Esophagus squamous epithelium (tissue), 4 donors: Measurements from ENCODE around the gene ZC3H18.

Experiments used
- POLR2A ChIP-seq, 4 donors: fragments of 450-650 bp; IDR thresholded peaks; one replicate each; pipeline ENCODE4 v1.6.1; 2017; ENCODE audit warnings: antibody characterized with exemption in 4 of 4, mild to moderate bottlenecking in 4 of 4, moderate library complexity in 3 of 4
- TF ChIP-seq, protein P1 (sequence below), 6 experiments: fragments of 450-650 bp in 4 of 6; fragments of 200-600 bp in 2 of 6; sonication (generic) in 2 of 6; IDR thresholded peaks; one replicate each; pipeline ENCODE4 v1.5.1; 2016 to 2019; ENCODE audit warnings: antibody characterized with exemption in 6 of 6, mild to moderate bottlenecking in 4 of 6, moderate library complexity in 4 of 6

DNA sequence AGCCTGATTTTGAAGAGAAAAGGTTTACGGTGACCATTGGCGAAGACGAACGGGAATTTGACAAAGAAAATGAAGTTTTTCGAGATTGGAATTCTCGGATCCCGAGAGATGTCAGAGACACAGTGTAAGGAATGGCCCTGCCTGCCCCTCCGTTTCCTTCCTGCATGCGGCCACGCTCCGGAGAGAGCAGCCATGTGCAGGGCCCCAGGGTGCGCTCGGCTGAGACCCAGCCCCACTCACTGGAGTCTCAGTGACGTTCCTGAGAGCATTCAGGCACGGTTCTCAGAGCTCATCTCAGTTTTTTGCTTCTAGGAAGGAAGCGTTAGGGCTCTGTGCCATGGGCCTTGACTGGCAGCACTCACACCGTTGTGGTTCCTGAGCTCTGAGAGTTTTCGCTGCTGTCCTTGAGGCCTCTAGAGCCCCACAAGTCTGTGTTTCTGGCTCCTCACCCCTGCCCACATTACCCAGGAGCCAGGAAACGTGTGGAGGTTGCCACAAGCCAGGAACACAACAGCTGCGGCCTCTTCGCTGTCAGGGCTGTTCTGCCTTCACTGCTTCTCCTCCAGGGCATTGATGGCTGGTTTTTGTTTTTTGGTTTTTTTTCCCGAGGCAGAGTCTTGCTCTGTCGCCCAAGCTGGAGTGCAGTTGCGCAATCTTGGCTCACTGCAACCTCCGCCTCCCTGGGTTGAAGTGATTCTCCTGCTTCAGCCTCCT is 29.8 kb downstream of the ZC3H18 start:
- TF ChIP-seq, protein P1, sequence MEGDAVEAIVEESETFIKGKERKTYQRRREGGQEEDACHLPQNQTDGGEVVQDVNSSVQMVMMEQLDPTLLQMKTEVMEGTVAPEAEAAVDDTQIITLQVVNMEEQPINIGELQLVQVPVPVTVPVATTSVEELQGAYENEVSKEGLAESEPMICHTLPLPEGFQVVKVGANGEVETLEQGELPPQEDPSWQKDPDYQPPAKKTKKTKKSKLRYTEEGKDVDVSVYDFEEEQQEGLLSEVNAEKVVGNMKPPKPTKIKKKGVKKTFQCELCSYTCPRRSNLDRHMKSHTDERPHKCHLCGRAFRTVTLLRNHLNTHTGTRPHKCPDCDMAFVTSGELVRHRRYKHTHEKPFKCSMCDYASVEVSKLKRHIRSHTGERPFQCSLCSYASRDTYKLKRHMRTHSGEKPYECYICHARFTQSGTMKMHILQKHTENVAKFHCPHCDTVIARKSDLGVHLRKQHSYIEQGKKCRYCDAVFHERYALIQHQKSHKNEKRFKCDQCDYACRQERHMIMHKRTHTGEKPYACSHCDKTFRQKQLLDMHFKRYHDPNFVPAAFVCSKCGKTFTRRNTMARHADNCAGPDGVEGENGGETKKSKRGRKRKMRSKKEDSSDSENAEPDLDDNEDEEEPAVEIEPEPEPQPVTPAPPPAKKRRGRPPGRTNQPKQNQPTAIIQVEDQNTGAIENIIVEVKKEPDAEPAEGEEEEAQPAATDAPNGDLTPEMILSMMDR (IDR thresholded peaks at IDR 0.05): no peak
- TF ChIP-seq POLR2A (IDR thresholded peaks at IDR 0.05): no peak
